ENCODE results near the gene TAOK2. TPM values are rescaled to one million over a fixed set of nuclear protein-coding genes. Genes with fewer than 3 reads are reported as not detected.
"Not testable (repeated sequence)": the region's sequence is repeated elsewhere in the genome, so short reads cannot be mapped to it uniquely, and the experiment has no call there.

Gene TAOK2
- total RNA-seq, 2 donors from 2014 or later = 31.1 to 58.3 TPM

GRCh38 chr16:30031477-30031918 lies 57.8 kb downstream of the TAOK2 start:
- H3K36me3 ChIP-seq (replicated peaks in 1 of 2; ENCODE audit: insufficient read depth in 1 of 2, low read depth in 2 of 2) = no peaks in the 10 kb centered on the region
- H3K27me3 ChIP-seq = peaks cover 0 to 21% of the 10 kb centered on the region in 2 donors
- WGBS, 2 donors = 17 to 30% methylated on average over 10 to 11 of the region's 11 CpGs
- H3K9me3 ChIP-seq = no peaks in the 10 kb centered on the region
- no peak overlapping the region for H3K4me3 ChIP-seq
- DNase-seq (no peak), ATAC-seq (no peak)
- H3K4me1 ChIP-seq = peaks cover 8% of the 10 kb centered on the region
- TF ChIP-seq CTCF (IDR thresholded peaks at IDR 0.05) (no peak), POLR2A (IDR thresholded peaks at IDR 0.05) (no peak)
- intact Hi-C loops (cut with DNase I) = no loop called here
- H3K27ac ChIP-seq = no peak overlapping the region

GRCh38 chr16:30032083-30032819 lies 58.6 kb downstream of the TAOK2 start:
- TF ChIP-seq CTCF (IDR thresholded peaks at IDR 0.05) (peak; percentile 24 to 50 (median 44)), POLR2A (IDR thresholded peaks at IDR 0.05) (no peak)
- intact Hi-C loops (cut with DNase I) = no loop called here
- Histone ChIP-seq H3K9me3 (no peaks in the 10 kb centered on the region), H3K4me3 (no peak overlapping the region), H3K36me3 (replicated peaks in 1 of 2; ENCODE audit: insufficient read depth in 1 of 2, low read depth in 2 of 2) (no peaks in the 10 kb centered on the region), H3K27me3 (peaks cover 0 to 21% of the 10 kb centered on the region in 2 donors), H3K27ac (no peak overlapping the region), H3K4me1 (peaks cover 8% of the 10 kb centered on the region)
- DNase-seq = peak; percentile 37 to 54 (median 48)
- no peak for ATAC-seq
- WGBS, 2 donors = 21 to 25% methylated on average over 12 of the region's 12 CpGs

GRCh38 chr16:30033270-30033669 lies 59.6 kb downstream of the TAOK2 start:
- WGBS, 2 donors = 65 to 69% methylated on average over 7 of the region's 7 CpGs
- H3K9me3 ChIP-seq = no peaks in the 10 kb centered on the region
- intact Hi-C loops (cut with DNase I) = no loop called here
- peaks cover 8% of the 10 kb centered on the region for H3K4me1 ChIP-seq
- peaks cover 0 to 21% of the 10 kb centered on the region in 2 donors for H3K27me3 ChIP-seq
- TF ChIP-seq CTCF (IDR thresholded peaks at IDR 0.05) (no peak), POLR2A (IDR thresholded peaks at IDR 0.05) (no peak)
- no peaks in the 10 kb centered on the region for H3K36me3 ChIP-seq (replicated peaks in 1 of 2; ENCODE audit: insufficient read depth in 1 of 2, low read depth in 2 of 2)
- H3K27ac ChIP-seq = no peak overlapping the region
- no peak for ATAC-seq
- no peak overlapping the region for H3K4me3 ChIP-seq
- no peak for DNase-seq

- DNase-seq = no peak
- no peak for TF ChIP-seq POLR2A (IDR thresholded peaks at IDR 0.05)
- no peak for TF ChIP-seq CTCF (IDR thresholded peaks at IDR 0.05)
- no peaks in the 10 kb centered on the region for H3K27me3 ChIP-seq
These were observed 66.6 kb downstream of the TAOK2 start for GRCh38 chr16:30040221-30040620.

GRCh38 chr16:30040690-30041089 lies 67.0 kb downstream of the TAOK2 start:
- 64 to 74% methylated on average over 5 of the region's 5 CpGs for WGBS, 2 donors
- H3K4me3 ChIP-seq; H3K27ac ChIP-seq; H3K27me3 ChIP-seq; H3K36me3 ChIP-seq (replicated peaks in 1 of 2; ENCODE audit: insufficient read depth in 1 of 2, low read depth in 2 of 2); H3K9me3 ChIP-seq; DNase-seq; ATAC-seq; H3K4me1 ChIP-seq: not testable (repeated sequence)
- intact Hi-C loops (cut with DNase I) = loop anchor here (10.0 kb wide), 1 partner anchor 584 kb away; no protein-coding TSS in a partner anchor

More at GRCh38 chr16:30040221-30040620, 66.6 kb downstream of the TAOK2 start:
- Histone ChIP-seq H3K4me3 (no peak overlapping the region), H3K4me1 (no peaks in the 10 kb centered on the region), H3K9me3 (no peaks in the 10 kb centered on the region), H3K27ac (no peak overlapping the region), H3K36me3 (replicated peaks in 1 of 2; ENCODE audit: insufficient read depth in 1 of 2, low read depth in 2 of 2) (no peaks in the 10 kb centered on the region)
- no peak for ATAC-seq
- intact Hi-C loops (cut with DNase I) = loop anchor here (10.0 kb wide), 1 partner anchor 585 kb away; no protein-coding TSS in a partner anchor
- WGBS, 2 donors = 52 to 57% methylated on average over 5 of the region's 5 CpGs
